Hematopoietic multipotent progenitor cell treated with erythropoietin and hydrocortisone succinate and interleukin-3 and kit ligand, for 6 days (in vitro differentiated cells): ENCODE data around the gene BCL7A.

Experiments
- DNase-seq: peaks from one replicate; pipeline ENCODE4 v3.0.0-alpha.2; 2015

BCL7A gene

DNA sequence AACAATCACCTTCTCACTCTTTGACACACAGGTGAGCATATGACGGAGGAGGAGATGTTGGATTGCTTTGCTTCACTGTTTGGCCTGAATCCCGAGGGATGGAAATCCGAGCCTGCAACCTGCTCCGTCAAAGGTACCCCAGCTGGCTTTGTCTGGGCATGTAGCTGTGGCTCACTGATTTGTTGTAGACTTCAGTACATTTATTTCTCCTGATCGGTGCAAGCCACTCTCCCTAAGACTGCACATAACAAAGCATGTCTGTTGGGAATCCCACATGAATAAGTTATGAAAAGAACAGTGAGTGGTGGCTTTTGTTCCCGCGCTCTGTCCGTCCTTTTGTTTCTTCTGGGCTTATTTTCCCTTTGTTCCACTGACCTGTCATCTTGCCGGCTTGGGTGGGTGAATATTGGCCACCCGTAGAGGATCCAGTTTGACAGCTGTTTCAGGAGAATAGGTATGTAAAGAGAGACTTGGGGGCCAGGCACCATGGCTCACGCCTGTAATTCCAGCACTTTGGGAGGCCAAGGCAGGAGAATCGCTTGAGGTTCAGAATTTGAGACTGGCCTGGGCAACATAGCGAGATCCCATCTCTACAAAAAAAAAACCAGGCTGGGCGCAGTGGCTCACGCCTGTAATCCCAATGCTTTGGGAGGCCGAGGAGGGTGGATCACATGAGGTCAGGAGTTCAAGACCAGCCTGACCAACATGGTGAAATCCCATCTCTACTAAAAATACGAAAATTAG is 20.0 kb upstream of the BCL7A start:
- no peak for DNase-seq

DNA sequence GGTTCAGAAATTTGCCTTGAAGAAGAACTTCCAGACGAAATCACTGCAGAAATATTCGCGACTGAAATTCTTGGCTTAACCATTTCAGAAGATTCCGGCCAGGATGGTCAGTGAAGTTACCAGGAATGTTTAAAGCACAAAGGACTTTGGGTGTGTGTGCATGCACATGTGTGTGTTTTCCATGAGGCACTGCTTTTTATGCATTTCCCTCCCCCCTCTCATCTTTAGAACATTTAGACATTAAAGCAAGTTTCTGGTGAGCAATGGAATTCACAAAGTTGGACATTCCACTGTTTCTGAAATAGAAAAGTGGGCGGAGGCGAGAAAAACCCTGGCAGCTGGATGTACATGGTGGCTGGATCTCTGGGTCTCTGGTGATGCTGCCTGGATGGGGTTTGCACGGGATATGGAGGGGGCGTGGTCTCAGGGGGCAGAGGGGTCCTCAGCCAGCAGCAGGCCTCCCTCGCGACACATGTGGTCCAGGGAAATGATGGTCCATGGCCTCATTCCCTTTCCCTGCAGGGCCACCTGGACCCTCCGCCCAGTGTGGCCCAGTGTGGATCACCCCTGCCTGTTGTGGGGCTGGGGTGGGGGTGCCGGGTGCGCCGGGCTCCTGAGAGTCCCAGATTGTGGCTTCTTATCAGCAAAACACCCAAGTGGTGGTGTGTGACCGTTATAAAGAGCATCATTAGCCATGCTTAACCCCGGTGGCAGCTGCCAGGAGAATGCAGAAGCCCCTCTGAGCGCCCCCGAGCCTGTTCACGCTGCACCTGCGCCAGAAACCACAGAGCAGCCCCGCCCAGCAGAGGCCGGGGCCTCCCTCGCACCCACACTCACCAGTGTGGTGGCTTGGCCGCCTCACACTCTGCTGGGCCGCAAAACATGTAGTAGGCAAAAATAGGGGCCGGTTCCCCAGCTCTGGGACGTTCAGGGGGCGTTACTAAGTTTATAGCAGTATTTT is 17.8 kb upstream of the BCL7A start:
- DNase-seq, result peak; percentile 96

DNA sequence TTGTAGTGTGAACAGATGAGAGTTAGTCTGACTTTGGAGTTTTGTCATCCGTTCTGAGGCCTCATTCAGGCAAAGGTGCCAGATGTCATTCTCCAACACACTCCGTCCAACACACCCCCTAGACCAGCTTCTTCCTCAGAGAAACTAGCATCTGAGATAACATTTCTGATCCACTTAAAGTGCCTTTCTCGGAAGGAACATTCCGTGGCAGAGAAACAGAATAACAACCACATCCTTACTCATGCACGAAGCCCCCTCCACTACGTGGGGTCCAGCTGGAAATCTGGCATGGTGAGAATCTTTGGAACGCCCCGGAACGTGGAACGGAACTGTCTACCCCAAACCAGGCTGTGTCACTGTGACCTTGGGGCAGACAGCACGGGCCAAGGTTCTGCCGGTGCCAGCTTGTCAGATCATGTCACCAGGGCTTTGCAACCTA is 17.0 kb upstream of the BCL7A start:
- DNase-seq, result no peak

DNA sequence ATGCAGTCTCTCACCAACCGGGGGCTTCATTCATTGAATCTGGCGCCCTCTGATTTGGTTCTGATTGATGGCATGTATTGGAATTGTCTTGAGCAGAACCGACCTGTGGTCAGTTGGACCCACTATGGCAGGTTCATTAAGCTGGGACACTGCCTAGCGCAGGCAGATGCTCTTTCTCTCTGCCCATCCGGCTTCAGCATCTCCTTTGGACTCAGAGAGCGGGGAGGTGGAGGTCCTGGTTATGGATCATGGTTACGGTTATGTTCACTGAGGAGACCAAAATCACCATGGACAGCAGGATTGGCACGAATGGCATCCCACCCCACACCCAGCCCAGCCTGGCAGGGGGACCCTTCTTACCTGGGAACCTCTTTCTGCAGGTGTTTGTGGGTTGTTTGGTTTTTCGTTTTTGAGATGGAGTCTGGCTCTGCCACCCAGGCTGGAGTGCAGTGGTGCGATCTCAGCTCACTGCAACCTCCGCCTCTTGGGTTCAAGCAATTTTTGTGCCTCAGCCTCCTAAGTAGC is 16.4 kb upstream of the BCL7A start:
- DNase-seq, result no peak

DNA sequence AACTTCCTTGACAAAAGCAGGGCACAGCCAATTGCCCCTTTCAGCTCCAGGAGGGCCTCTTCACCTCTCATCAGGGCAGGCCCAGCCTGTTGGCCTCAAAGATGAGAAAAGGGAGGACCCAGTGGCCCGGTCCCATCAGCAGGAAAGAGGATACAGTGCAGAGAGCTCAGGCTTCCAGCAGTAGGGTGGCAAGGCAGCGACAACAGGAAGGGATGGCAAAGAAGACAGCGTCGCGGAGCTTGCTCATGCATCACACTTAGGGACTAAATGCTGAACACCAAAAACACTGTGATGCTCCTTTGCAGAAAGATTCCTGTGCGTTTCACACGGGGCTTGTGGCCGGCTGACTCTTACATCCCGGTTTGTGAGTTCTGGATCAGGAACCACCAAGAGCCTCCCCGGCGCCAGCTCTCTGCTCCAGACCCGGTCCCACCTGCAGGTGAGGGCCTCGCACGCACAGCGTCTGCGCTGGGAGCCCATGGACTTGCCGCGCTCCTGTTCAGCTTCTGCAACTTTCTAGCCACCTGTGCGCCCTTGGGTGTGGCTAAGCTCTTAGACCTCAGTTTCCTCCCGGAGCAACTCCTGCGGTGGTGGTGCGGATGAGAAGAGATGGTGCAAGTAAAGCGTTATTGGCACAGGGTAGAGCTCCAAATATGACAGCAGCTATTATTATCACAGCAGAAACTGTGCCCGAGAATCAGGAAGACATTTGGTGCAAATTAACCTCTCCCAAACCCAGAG is 15.3 kb upstream of the BCL7A start:
- DNase-seq, result no peak

DNA sequence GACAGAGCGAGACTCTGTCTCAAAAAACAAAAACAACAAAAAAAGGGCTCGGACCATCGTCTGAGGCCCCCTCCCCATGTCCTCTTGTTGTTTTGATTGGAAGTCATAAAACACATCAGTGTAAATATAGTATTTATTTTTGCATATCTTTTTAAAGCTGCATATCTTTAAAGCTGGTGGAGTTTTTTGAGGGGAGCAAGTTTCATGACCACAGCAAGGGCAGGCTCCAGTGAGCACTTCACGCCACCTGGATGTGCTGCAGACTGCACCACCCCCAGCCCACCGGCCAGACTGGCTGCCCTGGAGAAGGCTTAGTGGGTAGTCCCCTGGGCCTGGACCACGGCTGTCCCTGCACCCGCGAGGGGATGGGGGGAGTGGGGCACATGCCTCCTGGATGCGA is 11.9 kb upstream of the BCL7A start:
- no peak for DNase-seq

DNA sequence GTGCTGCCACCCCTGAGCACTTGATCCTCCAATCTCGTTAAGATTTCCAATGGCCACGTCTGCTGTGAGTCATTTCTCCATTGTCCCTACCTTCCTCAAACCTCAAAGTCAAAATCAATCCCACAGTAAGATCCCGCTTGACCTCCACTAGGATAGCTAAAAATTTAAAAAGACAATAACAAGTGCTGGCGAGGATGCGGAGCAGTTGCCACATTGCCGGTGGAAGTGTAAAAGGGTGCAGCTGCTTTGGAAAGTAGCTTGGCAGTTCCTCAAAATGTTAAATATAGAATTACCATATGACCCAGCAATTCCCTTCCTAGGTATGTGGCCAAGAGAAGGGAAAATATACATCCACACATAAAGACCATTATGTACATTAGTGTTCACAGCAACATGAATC is 9.5 kb upstream of the BCL7A start:
- DNase-seq, result no peak

DNA sequence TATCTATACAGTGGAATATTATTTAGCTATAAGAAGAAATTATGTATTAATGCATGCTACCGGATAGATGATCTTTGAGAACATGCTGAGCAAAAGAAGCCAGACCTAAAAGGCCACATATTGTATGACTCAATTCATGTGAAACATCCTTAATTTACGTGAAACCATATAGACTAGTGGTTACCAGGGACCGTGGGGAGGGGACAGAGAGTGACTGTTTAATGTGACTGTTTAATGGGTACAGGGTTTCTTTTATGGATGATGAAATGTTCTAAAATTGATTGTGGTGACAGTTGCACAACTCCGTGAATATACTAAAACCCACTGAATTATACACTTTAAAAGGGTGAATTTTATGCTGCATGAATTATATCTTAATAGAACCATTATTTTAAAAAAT is 8.5 kb upstream of the BCL7A start:
- no peak for DNase-seq

DNA sequence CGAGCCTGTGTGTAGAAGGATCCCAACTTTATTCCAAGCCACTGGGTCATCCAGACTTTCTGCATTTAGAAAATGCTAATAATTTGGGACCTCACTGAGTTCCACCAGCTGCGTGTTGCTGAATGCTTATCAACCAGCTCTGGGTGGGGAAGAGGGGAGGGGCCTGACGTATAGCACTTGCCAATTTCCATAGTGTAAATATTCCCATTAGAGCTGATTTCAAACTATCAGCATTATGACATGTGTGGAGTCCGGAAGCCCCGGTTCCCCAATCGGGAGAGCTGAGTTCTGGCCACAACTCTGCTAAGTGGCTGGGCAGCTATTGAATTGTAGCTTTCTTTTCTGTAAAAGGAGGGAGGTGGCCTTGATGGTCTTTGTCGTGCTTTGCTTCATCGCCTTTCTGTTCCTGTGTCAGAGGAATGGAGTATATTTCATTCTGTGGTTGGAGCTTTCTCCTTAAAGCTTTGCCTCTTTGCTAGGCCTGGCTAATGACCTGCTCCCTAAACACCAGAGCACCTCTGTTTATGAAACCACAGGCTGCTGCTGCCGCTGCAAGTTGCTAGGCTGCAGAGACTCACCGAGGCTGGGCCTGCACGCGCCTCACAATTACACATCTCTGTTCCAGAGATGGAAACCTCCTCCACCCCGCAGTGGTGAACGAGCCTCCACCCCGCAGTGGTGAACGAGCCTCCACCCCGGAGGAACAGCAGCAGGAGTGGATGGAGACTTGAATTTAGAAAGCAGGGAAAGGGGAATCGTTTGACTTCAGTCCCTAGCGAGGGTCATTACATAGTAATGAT is 7.7 kb upstream of the BCL7A start:
- DNase-seq, result peak; percentile 59

DNA sequence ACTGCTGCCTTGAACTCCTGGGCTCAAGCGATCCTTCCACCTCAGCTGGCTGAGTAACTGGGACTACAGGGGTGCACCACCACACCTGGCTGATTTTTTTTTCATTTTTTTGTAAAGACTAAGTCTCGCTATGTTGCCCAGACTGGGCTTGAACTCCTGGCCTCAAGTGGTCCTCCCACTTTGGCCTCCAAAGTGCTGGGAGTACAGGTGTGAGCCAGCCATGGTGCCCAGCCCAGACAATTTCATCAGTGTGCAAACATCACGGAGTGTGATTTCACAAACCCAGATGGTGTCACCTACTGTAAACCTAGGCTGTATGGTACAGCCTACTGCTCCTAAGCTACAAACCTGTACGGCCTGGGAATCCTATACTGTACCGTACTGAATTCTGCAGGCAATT is 6.9 kb upstream of the BCL7A start:
- DNase-seq, result no peak

DNA sequence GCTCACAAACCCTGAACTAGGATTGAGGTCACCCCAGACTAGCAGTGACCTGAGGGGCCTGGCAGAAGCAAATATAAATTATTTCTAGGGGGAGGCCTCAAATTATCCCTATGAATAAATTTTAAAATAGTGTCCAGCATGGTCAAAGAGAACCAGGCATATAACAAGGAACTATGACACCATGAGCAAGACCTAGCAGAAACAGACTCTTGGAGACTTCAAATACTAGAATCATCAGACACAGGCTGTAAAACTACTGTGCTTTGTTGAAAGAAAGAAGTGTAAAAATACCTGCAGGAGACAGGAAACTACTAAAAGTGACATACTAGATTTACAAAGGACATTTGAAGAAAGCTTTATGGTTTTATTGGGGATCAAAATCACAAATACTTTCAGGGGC is 3.2 kb upstream of the BCL7A start:
- DNase-seq, result no peak

DNA sequence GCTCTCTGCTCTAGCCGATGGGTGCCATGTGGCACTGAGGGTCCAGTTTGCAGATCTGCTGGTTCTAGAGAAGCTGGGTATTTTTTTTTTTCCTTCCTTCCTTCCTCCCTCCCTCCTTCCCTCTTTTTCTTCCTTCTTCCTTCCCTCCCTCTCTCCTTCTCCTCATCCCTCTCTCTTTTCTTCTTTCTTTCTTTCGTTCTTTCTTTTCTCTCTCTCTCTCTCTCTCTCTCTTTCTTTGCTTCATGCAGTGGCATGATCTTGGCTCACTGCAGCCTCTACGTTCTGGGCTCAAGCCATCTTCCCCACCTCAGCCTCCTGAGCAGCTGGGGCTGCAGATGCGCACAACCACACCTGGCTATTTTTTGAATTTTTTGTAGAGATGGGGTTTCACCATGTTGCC is 2.7 kb upstream of the BCL7A start:
- no peak for DNase-seq

DNA sequence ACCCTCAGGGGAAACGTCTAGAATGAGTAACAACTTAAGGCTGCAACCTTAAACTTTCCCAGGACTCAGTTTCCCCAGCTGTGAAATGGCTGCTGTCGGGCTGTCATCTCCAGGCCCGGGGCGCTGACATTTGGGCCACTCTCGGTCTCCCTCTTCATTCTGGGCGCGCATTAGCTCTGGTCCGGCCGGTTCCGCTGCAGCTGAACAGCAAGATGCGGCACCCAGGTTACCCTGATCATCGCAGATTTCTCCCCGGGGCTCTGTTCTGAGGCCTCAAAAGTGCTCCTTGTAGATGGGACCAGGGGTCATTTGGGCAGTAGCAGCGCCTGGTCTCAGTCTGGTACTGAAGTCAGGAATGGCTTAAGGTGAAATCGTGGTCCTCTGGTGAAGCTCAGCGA is 890 bp upstream of the BCL7A start:
- no peak for DNase-seq

DNA sequence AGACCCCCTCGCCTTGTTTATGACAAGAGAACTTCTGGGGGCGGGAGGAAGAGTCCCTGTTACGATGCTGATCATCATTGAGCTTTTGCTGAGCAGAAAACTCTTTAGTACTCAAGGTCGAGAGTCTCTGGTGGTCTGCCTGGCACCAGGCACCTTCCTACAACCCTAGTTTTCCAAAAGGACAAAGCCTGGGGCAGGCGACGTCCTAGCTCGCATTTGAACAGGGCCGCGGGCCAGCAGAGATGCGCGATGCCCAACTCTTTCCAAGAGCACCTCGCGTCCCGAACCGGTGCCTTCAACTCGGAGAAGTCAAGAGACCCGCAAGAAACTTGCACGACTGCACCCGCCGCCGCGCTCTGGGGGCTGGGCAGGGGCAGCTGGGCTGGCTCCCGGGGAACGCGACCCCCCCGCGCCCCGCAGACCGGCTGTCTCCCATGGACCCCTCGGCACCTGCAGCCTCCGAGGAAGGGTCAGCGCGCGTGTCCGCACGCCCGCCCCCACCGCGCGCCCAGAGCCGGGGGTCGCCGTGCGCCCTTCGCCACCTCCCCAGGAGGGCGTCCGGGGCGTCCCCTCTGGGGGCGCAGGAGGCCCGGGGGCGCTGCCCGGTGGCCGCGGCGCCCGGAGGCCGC is 377 bp upstream of the BCL7A start:
- peak; percentile 64 for DNase-seq

DNA sequence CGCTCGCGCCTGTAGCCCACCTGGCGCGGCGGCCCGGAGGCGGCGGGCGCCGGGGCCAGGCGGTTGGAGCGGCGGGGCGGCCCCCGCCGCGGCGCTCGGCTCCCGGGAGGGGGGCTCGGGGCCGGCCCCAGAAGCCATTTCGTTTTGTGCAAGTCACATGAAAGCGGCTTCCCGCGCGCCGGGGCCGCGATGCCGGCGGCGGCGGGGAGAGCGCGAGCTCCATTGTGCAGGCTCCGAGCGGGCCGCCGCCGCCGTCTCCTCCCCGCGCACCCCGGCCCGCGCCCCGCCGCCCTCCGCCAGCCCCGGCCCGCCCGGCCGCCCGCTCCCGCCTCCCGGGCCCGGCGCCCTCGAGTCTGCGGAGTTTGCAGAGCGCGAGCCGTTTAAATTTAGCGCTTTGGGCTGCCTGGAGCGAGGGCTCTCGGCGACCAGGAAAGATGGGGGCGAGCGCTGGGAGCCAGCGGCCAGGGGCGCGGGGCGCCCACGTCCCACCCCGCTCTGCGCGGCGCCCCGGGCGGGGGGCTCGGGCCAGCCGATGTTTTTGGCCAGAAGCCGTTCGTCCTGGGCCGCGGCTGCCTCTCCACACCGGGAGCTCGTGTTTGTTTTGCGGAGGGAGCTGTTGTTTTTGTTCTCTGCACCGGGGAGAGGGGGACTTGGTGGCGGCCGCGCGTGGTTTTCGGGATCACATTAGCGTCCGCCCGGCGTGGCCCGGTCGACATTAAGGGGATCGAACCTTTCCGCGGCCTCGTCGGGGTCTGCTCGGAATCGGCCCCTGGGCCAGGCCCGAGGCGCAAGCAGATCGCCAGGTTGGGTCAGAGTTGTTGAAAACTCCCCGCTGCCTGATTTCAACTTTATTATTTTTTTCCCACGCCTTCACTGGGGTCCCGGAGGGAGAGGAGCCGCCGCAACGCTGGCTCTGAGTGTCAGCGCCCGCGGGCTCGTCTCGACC is 982 bp downstream of the BCL7A start:
- peak; percentile 53 for DNase-seq

DNA sequence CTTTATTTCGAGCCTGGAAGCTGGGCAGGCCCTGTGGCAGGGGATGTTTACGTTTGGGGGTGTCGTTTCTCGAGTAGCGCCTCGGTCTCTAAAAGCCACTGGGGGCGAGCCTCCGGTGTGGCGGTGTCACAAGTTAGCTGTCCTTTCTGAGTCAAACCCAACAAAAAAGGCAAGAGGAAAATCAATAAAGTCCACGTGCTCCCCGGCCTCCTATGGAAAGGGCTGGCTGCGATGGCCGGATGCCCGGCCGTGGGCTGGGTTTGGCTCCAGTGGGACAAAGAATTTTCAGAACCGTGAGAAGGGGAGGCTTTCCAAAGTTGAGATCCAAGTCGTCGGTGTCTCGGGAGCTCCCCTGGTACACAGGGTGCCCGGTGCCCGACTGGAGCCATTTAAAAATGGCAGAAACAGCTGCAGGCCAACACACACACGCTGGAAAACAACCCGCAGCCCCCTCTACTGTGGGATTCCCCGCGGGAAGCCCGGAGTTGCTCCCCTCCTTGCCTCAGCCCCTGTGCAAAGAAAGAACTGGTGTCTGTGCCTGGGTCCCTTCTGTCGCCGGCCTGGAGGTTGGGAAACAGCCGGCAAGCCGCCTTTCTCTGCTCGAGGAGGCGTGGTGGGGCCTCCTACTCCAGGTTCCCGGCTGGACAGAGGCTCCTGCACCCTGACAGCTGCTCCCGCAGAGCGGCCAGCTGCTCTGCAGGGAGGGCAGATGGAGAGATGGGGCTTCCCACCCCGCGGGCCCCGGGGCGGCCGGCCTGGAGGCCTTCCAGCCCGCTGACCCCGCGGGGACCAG is 1.9 kb downstream of the BCL7A start:
- DNase-seq, result peak; percentile 54

DNA sequence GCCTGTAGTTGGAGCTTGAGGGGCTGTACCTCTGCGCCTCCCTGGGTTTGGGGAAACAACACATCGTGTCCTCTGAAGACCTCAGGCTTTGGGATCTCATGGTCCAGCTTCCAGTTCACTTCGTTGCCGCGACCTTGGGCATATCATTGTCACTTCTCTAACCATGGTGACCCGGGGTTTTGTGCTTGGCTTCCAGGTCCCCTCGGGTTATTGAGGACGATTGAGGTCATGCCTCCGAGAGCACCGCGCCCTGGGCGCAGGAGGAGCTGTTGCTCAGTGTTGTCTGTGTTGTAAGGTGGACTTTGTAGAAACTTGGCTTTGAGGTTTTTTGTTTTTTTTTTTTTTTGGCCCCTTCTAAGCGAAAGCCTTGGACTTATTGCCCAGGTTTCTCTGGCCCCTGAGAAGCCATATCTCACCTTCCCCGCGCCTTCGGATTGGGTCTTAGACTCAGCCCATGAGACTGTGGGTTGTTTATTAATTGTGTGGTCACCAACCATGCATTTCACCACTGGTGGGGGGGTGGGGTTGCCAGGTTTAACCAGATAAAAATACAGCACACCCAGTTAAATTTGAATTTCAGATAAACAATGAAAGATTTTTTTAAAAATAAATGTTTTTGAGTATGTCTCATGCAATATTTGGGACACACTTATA is 2.6 kb downstream of the BCL7A start:
- DNase-seq, result peak; percentile 82

DNA sequence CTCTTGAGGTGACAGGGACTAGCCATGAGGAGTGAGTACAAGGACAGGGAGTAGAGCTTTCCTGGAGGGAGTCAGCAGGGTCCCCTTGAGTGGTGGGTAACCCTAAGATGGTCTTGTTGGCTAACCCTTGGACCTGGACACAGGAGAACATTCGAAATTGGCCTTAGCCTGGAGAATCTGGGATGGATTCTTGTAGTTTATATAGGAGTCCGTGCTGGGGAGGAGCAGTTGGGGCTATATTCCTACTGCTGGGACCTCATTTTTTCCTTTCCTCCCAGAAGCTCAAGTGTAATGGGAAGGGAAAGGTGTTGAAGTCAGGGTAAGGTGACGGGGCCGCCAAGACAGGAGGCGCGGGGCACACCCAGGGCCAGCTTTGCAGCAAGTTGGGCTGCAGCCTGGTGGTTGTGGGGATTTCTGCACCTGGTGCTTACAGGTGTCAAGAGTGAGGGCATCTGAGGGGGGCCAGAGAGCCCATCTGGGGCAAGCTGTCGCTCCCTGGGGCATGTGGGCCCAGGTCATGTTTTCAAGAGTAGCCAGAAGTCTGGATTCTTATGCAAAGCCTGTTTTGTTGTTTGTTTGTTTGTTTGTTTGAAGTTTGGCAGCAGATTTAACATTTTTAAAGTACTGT is 5.1 kb downstream of the BCL7A start:
- no peak for DNase-seq
